GM10266 (cell line): Measurements from ENCODE around the gene ENPP1.

Experiments used
- DNase-seq: peaks from one replicate; pipeline ENCODE4 v3.0.0; 2012; ENCODE audit errors: extremely low spot score
- TF ChIP-seq, protein P1 (sequence below): IDR thresholded peaks from 2 replicates; pipeline ENCODE4 v1.5.1; 2012; ENCODE audit warnings: mild to moderate bottlenecking, low read depth; ENCODE audit not compliant: control insufficient read depth, insufficient read depth; ENCODE audit errors: missing control alignments

ENPP1 gene

DNA sequence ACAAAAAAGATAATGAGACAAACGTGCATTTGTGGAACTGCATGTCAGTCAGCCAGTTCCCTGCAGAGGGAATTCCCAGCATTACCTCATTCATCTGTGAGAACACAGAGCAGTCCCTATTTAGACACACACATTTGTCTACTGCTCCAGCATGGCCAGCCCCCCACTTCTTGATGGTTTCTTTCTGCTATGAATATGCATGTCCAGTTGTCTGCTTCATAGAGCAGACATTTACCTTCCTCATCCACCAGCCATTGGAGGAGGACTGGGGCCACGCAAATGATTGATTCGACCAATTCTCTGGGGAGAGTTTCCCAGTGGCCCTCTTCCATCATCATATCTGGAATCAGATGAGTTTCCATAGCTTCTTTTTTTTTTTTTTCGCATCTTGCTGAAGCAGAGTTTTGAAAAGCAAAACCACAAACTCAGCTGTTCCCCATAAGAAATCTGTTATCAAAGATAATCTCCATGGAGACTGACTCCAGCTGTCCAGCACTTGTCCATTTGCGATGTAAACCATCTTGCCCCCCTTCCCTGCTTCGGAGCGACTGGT is 11.8 kb downstream of the ENPP1 start:
- no peak for DNase-seq
- TF ChIP-seq, protein P1, sequence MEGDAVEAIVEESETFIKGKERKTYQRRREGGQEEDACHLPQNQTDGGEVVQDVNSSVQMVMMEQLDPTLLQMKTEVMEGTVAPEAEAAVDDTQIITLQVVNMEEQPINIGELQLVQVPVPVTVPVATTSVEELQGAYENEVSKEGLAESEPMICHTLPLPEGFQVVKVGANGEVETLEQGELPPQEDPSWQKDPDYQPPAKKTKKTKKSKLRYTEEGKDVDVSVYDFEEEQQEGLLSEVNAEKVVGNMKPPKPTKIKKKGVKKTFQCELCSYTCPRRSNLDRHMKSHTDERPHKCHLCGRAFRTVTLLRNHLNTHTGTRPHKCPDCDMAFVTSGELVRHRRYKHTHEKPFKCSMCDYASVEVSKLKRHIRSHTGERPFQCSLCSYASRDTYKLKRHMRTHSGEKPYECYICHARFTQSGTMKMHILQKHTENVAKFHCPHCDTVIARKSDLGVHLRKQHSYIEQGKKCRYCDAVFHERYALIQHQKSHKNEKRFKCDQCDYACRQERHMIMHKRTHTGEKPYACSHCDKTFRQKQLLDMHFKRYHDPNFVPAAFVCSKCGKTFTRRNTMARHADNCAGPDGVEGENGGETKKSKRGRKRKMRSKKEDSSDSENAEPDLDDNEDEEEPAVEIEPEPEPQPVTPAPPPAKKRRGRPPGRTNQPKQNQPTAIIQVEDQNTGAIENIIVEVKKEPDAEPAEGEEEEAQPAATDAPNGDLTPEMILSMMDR: no peak

DNA sequence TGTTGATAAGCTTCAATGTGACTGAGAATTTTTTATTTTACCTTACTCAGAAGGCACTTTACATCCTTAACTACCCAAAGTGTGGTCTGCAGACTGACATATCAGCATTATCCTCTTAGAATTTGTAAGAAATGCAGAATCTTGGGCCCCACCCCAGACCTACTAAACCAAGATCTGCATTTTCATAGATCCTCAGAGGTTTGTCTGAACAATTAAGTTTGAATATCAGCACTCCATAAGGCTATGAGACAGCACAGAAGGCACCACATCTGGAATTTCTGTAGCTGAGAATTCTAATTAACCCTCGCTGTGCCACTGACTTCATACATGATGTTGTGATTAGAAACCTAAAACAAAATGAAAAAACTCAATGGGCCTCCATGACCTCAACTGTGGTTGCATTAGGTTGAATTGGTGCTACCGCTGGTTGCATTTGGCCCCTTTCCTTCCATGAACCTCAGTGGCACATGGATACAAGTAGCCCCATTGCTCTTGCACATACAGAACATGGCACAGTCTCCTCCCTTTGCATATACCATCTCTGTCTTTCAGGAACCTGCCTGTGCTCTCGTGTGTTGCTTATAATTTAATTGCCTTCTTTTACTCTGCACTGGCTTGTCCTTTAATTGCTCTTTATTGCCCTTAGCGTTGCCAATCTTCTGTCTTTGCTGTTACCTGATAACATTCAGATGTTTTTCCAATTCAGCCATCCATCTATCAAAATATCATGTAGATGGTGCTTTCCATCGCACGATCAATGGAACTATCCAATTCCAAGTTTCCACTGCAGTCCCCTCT is 13.4 kb downstream of the ENPP1 start:
- no peak for DNase-seq

DNA sequence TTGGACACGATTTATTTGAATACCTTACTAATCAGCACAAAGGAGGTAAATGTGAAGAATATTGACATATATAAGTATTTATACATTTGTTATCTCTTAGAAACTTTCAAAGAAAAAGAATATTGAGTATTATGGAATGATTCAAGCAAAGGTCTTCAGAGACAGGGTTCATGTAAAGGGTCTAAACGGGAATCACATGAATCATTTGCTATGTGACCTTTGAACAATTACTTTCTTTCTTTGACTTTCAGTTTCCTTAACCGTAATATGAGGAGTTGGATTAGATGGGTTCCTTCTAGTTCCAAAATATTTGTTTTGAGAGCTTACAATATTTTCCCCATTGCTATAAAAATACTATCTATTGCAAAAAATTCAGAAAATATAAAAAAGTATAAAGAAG is 14.3 kb downstream of the ENPP1 start:
- DNase-seq: no peak
- TF ChIP-seq, protein P1: no peak

More for the DNA sequence above, 13.4 kb downstream of the ENPP1 start:
- TF ChIP-seq, protein P1: no peak

DNA sequence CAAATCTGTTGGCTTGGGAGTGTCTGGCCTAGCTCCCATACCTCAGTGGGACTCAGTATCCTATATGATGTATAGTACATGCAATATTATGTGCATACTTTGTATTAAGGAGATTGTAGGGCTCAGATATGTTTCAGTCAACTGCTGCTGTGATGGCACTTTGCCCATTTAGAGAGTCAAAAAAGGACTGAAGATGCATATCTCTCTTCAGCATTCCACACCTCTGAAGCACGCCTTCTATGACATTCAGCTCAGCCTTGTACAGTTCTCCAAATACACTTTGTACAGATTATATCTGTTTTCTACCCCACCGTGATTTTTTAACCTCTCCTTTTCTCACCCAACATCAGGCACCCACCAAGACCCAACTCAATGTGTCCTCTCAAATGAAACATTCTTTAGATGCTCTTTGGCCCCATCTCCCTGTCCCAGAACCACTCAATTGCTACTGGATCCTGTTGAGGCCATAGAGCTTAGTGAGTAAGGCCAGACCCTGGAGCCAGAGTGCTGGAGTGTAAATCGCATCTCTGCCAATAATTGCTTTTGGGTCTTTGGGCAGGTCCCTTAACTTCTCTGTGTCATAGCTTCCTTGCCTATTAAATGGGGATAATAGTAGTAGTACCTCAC is 15.6 kb downstream of the ENPP1 start:
- DNase-seq: no peak
- TF ChIP-seq, protein P1: no peak

DNA sequence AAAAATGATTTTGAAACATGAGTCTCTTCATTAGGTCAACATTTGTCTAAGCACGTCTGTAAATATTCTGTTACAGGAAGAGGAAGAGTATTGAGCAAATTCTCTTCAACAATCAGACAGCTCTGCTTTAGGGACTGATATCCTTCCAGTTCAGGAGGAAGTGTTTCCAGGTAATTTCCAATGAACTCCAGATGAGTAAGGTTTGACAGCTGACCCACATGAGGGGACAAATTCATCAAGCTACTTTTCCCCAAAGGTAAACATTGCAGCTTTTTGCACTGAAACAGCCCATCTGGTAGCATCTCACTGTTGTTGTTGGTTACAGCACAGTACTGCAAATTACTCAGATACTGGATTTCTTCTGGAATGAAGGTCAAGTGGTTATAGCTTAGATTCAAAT is 18.1 kb downstream of the ENPP1 start:
- no peak for DNase-seq
- TF ChIP-seq, protein P1: no peak

DNA sequence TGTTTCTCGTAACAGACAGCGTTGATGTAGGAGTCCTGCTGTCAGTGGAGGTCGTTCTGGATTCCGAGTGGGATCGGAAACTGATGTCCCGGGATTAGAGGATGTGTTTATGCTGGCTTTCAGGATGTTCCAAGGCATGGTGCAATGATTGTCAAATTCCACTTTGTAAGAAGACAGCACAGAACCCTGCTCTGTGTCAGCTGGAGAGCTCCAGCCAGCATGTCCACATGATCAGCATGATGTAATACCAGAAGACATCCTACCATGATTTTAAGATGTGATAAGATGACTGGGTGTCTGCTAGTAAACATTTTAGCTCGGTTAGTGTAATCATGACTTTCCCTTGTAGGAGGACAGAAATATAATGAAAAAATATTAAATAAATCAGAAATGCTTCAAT is 20.3 kb downstream of the ENPP1 start:
- DNase-seq: no peak
- TF ChIP-seq, protein P1: no peak

DNA sequence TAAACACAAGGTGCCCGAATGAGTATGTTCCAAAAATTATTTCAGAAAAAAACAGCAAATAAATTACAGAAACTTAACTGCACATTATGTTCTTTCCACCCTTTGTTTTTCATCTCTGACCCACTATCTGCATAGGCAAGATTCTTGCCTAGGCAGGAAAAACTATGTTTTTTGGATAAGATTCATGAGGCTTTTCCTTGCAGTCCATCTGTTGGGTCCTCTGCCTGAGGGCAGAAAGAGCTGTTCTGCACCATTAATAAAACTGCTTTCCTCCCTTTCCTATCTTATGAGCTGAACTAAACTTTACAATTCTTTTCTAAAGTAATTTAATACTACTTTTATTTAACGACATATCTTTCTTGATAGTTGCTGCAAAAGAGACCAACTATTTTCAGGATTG is 21.1 kb downstream of the ENPP1 start:
- no peak for DNase-seq
- TF ChIP-seq, protein P1: no peak
